ENCODE results near the gene FAM120B.

GRCh38 chr6:170270984-170271593 is 35.5 kb upstream of the FAM120B start:
- TF ChIP-seq GABPA (IDR thresholded peaks at IDR 0.05; ENCODE audit: low read depth): no peak
- TF ChIP-seq CTCF (IDR thresholded peaks at IDR 0.05; ENCODE audit: insufficient read depth, low read length): no peak

All from HL-60 (cell line).